KOPT-K1 (cell line): ENCODE results near the gene HOGA1.
"Not testable (repeated sequence)": the region's sequence is repeated elsewhere in the genome, so short reads cannot be mapped to it uniquely, and the experiment has no call there.

ENCODE experiments used
- H3K27ac ChIP-seq: fragments of 200-600 bp; sonication (generic); 2 replicates; pipeline ENCODE4 v1.5.1; 2016; ENCODE audit warnings: antibody characterized with exemption, mild to moderate bottlenecking, low read depth, low read length; ENCODE audit not compliant: poor library complexity, severe bottlenecking
- H3K36me3 ChIP-seq: fragments of 200-600 bp; sonication (generic); 2 replicates; pipeline ENCODE4 v1.5.1; 2017; ENCODE audit warnings: antibody characterized with exemption, mild to moderate bottlenecking, low read length, moderate library complexity; ENCODE audit not compliant: insufficient read depth
- H3K9me3 ChIP-seq: fragments of 200-600 bp; sonication (generic); 2 replicates; pipeline ENCODE4 v1.5.1; 2017; ENCODE audit warnings: antibody characterized with exemption, low read length, mild to moderate bottlenecking; ENCODE audit not compliant: insufficient read depth, poor library complexity, severe bottlenecking

The HOGA1 gene

GRCh38 chr10:97548828-97549455 lies 35.2 kb upstream of the HOGA1 start:
- no peaks in the 10 kb centered on the region for H3K36me3 ChIP-seq
- no peak overlapping the region for H3K27ac ChIP-seq

DNA sequence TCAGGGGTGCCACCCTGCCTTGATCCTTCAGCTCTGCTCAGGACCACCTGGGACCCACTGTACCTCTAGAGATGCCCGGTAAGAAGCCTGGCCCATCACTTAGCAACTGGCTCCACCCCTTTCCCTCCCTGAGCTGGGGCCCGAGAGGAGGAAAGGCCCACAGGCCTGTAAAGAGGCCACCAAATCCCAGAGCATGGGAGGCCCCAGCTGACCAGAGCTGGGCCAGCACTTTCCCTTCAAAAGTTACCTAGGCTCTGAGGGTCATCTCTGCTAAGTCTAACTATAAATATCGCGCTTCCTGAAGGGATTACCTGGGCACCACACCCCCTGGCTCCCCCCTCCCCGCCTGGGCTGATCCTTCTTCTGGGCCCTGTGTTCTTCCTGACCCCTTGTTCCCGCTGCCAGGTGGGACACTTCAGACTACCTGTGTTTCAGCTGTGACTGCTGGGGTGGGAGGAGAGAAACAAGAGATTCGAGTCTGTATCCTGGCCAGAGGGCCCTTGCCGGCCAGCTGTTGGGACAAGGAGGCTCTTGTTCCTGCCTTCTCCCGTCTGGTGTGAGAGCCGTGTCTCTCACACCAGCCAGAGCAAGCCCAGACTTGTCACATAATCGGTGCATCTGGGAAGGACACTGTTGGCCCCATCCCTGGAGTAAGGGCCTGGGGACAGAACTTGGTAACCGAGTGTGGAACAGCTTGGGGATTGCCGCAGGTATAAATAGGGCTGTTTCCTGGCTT lies 34.4 kb upstream of the HOGA1 start:
- Histone ChIP-seq H3K36me3 (no peaks in the 10 kb centered on the region), H3K9me3 (no peaks in the 10 kb centered on the region), H3K27ac (no peak overlapping the region)

More at GRCh38 chr10:97548828-97549455, 35.2 kb upstream of the HOGA1 start:
- no peaks in the 10 kb centered on the region for H3K9me3 ChIP-seq

DNA sequence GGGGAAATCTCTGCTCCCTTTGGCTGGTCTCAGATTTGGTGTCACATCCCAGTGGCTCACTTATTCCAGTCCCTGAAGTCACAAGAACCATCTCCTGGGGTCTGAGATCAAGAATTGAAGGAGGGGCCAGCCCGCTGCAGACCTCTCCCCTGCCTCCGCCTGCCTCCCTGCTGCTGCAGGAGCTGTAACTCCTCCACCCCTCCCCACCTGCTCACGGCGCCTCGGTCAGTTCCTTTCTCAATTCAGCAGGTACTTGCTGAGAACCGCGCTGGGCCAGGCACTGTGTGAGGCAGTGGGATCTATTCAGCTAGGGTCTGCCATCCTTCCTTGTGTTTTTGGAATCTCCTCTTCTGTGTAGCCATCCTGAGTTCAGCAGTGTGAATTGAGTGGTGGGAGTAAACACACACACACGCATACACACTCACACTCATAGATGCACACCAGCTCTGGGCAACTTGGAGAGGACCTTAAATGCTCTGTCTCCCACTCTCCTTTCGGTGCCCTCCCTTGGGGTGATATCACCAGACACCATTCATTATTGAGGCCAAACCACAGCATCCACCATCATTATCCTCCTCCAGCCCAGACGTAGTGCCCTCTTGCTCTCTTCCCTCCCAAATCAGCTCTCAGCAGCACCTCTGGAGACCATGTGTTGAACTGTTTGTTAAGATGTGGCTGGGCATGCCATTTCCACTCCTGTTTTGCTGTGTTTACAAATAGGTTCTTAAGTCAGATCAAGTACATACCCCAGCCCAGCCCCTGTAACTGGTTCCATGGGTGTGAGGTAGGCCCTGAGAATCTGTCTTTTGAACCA lies 33.6 kb upstream of the HOGA1 start:
- Histone ChIP-seq H3K27ac (no peak overlapping the region), H3K36me3 (no peaks in the 10 kb centered on the region), H3K9me3 (no peaks in the 10 kb centered on the region)

DNA sequence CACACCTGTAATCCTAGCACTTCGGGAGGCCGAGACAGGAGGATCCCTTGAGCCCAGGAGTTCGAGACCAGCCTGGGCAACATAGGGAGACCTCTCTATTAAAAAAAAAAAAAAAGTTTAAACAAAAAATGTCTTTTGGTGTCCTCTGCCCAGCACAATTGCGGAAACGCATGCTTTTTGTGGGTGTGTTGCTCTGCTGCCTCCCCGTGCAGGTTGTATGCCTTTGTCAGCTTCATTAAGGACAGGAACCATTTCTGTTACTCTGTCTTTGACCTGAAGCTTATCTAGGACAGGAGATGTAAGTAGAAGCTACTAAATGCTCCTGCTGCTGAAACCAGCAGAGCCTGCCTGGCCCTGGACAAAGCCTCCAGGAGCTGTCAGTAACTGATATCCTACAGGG lies 32.9 kb upstream of the HOGA1 start:
- H3K27ac ChIP-seq = no peak overlapping the region
- no peaks in the 10 kb centered on the region for H3K36me3 ChIP-seq
- no peaks in the 10 kb centered on the region for H3K9me3 ChIP-seq

DNA sequence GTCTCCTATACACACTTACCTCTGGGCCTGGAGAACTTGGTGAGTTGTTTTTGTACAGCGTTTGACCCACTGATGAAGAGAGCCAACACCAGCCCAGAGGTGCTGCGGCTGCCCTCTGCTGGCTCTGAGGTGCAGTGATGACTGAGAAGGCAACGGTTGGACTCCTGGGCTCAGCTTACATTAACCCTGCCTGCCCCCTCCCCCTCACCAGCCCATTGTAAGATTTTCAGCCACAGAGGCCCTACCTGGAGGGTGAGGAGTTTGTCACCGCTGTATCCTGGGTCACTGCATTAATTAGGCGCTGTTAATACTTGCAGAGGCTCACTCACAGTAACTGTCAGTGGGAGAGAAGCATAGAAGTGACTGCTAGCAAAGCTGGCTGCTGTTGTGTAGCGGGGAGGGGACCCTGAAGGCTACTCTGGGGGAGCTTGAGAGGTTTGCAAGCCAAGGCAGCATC lies 30.6 kb upstream of the HOGA1 start:
- no peaks in the 10 kb centered on the region for H3K36me3 ChIP-seq
- H3K9me3 ChIP-seq = no peaks in the 10 kb centered on the region
- no peak overlapping the region for H3K27ac ChIP-seq

DNA sequence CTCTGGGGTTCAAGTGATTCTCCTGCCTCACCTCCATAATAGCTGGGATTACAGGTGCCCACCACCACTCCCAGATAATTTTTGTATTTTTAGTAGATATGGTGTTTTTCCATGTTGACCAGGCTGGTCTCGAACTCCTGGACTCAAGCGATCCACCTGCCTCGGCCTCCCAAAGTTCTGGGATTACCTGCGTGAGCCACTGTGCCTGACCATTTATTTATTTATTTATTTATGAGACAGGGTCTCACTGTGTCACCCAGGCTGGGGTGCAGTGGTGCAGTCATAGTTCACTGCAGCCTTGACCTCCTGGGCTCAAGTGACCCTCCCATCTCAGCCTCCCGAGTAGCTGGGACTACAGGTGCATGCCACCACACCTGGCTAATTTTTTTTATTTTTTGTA lies 29.9 kb upstream of the HOGA1 start:
- not testable (repeated sequence) for H3K36me3 ChIP-seq, H3K27ac ChIP-seq, H3K9me3 ChIP-seq

GRCh38 chr10:97555541-97555940 lies 28.6 kb upstream of the HOGA1 start:
- not testable (repeated sequence) for H3K27ac ChIP-seq, H3K9me3 ChIP-seq, H3K36me3 ChIP-seq

GRCh38 chr10:97560731-97561381 lies 23.3 kb upstream of the HOGA1 start:
- peaks cover 11% of the 10 kb centered on the region for H3K9me3 ChIP-seq
- not testable (repeated sequence) for H3K27ac ChIP-seq, H3K36me3 ChIP-seq

DNA sequence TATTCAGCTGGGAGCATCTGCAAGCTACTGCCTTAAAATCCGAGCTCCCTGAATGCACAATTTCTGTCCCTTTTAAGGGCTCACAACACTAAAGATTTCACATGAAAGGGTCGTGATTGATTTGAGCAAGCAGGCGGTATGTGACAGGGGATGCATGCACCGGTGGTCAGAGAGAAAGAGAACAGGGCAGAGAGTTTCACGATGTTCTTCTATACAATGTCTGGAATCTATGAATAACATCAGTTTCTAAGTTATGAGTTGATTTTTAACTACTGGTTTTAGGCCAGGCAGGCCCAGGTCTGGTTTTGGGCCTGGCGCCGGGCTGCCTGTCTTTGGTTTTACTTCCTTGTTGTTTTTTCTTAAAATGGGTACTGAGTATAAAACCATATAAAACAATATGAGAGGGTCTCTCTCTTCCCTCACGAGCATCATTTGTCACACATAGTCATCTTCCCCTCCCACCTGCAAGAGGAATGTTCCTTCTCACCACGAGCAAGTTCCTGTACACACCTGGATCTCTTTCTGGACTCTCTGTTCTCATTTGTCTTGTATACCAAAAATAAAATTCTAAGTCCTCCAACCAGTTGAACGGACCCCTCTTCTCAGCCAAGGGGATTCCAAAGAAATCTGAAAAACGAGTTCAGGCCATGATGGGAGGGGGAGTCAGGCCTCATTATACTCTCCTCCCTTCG lies 22.7 kb upstream of the HOGA1 start:
- not testable (repeated sequence) for H3K27ac ChIP-seq, H3K36me3 ChIP-seq
- H3K9me3 ChIP-seq = peaks cover 11% of the 10 kb centered on the region

DNA sequence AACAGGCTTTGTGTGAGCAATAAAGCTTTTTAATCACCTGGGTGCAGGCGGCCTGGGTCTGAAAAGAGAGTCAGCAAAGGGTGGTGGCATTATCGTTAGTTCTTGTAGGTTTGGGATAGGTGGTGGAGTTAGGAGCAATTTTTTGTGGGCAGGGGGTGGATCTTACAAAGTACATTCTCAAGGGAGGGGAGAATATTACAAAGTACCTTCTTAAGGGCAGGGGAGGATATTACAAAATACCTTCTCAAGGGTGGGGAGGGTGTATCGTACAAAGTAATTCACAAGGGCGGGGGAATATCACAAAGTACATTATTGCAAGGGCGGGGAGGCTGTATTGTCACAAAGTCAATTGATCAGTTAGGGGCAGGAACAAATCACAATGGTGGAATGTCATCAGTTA lies 21.9 kb upstream of the HOGA1 start:
- H3K27ac ChIP-seq, H3K36me3 ChIP-seq: not testable (repeated sequence)
- H3K9me3 ChIP-seq = peaks cover 11% of the 10 kb centered on the region

DNA sequence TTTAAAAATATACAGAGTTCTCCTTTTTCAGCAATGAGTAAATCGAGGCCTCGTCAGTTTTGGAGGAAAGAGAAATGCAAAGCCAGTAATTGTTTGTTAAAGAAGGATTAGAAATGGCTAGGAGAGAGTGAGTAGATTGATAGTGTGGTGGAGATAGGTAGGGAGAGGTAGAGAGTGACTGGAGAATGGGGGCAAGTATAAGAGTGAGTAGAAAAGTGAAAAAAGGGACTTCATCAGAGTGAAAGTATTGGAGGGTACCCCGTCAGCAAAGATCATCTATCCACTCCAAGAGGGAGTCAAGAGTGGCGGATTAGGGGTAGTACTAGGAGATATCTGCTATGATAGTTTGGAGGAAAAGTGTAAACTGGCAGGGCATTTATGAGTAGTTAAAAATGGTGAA lies 20.9 kb upstream of the HOGA1 start:
- no peaks in the 10 kb centered on the region for H3K36me3 ChIP-seq
- H3K27ac ChIP-seq = no peak overlapping the region
- H3K9me3 ChIP-seq = peaks cover 11% of the 10 kb centered on the region

DNA sequence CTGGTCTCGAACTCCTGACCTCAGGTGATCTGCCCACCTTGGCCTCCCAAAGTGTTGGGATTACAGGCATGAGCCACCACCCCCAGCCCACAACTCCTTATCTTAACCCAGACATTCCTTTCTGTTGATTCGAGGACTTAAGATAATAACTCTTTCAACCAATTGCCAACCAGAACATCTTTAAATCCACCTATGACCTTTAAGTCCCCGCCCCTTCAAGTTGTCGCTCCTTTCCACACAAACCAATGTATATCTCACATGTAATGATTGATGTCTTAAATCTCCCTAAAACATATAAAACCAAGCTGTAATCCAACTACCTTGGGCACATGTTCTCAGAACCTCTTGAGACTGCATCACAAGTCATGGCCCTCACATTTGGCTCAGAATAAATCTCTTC lies 19.4 kb upstream of the HOGA1 start:
- H3K27ac ChIP-seq = no peak overlapping the region
- no peaks in the 10 kb centered on the region for H3K36me3 ChIP-seq
- peaks cover 11% of the 10 kb centered on the region for H3K9me3 ChIP-seq

- no peaks in the 10 kb centered on the region for H3K36me3 ChIP-seq
- peaks cover 11% of the 10 kb centered on the region for H3K9me3 ChIP-seq
- H3K27ac ChIP-seq = no peak overlapping the region
Measured at GRCh38 chr10:97566336-97566996, 17.7 kb upstream of the HOGA1 start.

DNA sequence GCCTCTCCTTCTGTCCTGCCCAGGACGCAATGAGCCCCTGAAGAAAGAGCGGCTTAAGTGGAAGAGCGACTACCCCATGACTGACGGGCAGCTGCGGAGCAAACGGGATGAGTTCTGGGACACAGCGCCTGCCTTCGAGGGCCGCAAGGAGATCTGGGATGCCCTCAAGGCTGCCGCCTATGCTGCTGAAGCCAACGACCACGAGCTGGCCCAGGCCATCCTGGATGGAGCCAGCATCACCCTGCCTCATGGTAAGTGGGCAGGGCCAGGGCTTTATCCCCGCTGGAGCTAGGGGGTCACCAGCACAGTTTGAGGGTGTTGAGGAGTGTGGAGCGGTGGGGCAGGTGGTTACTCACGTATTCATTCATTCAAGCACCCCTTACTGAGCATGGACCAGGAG lies 16.3 kb upstream of the HOGA1 start:
- no peaks in the 10 kb centered on the region for H3K36me3 ChIP-seq
- no peaks in the 10 kb centered on the region for H3K9me3 ChIP-seq
- no peak overlapping the region for H3K27ac ChIP-seq
